ENCODE data around the gene SLC26A11. TPM values are rescaled to one million over a fixed set of nuclear protein-coding genes. Genes with fewer than 3 reads are reported as not detected.
"Not testable (repeated sequence)": the region's sequence is repeated elsewhere in the genome, so short reads cannot be mapped to it uniquely, and the experiment has no call there.

The SLC26A11 gene
- total RNA-seq, 1 experiment from 2014 or later: 14.7 TPM

- H3K4me1 ChIP-seq: no peaks in the 10 kb centered on the region
- peaks cover 16% of the 10 kb centered on the region for H3K9me3 ChIP-seq (replicated peaks)
- peaks cover 7% of the 10 kb centered on the region; the same call in 1 of the 2 replicates for H3K36me3 ChIP-seq
- no peak overlapping the region for H3K27ac ChIP-seq
- H3K27me3 ChIP-seq: no peaks in the 10 kb centered on the region
- no peak overlapping the region for H3K4me3 ChIP-seq
- no peak for DNase-seq
These were observed 12.2 kb downstream of the SLC26A11 start for GRCh38 chr17:80232438-80232837.

- Histone ChIP-seq H3K4me3 (no peak overlapping the region), H3K4me1 (no peaks in the 10 kb centered on the region), H3K9me3 (replicated peaks) (peaks cover 16% of the 10 kb centered on the region), H3K36me3 (peaks cover 12% of the 10 kb centered on the region; the same call in 1 of the 2 replicates), H3K27ac (no peak overlapping the region), H3K27me3 (no peaks in the 10 kb centered on the region)
- no peak for DNase-seq
These were observed 13.0 kb downstream of the SLC26A11 start for GRCh38 chr17:80233202-80233601.

- Histone ChIP-seq H3K4me1 (no peaks in the 10 kb centered on the region), H3K36me3 (peaks cover 10% of the 10 kb centered on the region; the same call in 1 of the 2 replicates), H3K4me3 (no peak overlapping the region), H3K27ac (no peak overlapping the region), H3K27me3 (no peaks in the 10 kb centered on the region), H3K9me3 (replicated peaks) (peaks cover 12% of the 10 kb centered on the region)
- no peak for DNase-seq
These were observed 16.7 kb downstream of the SLC26A11 start for GRCh38 chr17:80236911-80237310.

- peaks cover 12% of the 10 kb centered on the region for H3K9me3 ChIP-seq (replicated peaks)
- no peak for DNase-seq
- H3K4me1 ChIP-seq: no peaks in the 10 kb centered on the region
- no peaks in the 10 kb centered on the region for H3K27me3 ChIP-seq
- peaks cover 10% of the 10 kb centered on the region; the same call in 1 of the 2 replicates for H3K36me3 ChIP-seq
- no peak overlapping the region for H3K27ac ChIP-seq
- H3K4me3 ChIP-seq: no peak overlapping the region
These were observed 17.2 kb downstream of the SLC26A11 start for GRCh38 chr17:80237386-80237785.

GRCh38 chr17:80242505-80242904 is 22.3 kb downstream of the SLC26A11 start:
- Histone ChIP-seq H3K9me3 (replicated peaks) (no peaks in the 10 kb centered on the region), H3K4me3 (no peak overlapping the region), H3K4me1 (no peaks in the 10 kb centered on the region), H3K36me3 (peaks cover 7% of the 10 kb centered on the region; the same call in 1 of the 2 replicates), H3K27me3 (no peaks in the 10 kb centered on the region), H3K27ac (no peak overlapping the region)
- no peak for DNase-seq

- Histone ChIP-seq H3K36me3 (no peaks in the 10 kb centered on the region), H3K4me1 (no peaks in the 10 kb centered on the region), H3K4me3 (no peak overlapping the region), H3K27ac (no peak overlapping the region), H3K27me3 (no peaks in the 10 kb centered on the region), H3K9me3 (replicated peaks) (no peaks in the 10 kb centered on the region)
- DNase-seq: no peak
These were observed 23.6 kb downstream of the SLC26A11 start for GRCh38 chr17:80243526-80244433.

- DNase-seq; H3K27ac ChIP-seq; H3K9me3 ChIP-seq (replicated peaks); H3K4me1 ChIP-seq; H3K36me3 ChIP-seq; H3K4me3 ChIP-seq; H3K27me3 ChIP-seq: not testable (repeated sequence)
These were observed 24.2 kb downstream of the SLC26A11 start for GRCh38 chr17:80244448-80244847.

- Histone ChIP-seq H3K36me3 (no peaks in the 10 kb centered on the region), H3K27me3 (no peaks in the 10 kb centered on the region), H3K9me3 (replicated peaks) (no peaks in the 10 kb centered on the region), H3K4me3 (no peak overlapping the region), H3K27ac (no peak overlapping the region), H3K4me1 (no peaks in the 10 kb centered on the region)
- no peak for DNase-seq
These were observed 24.8 kb downstream of the SLC26A11 start for GRCh38 chr17:80244871-80245509.

GRCh38 chr17:80245566-80246265 is 25.5 kb downstream of the SLC26A11 start:
- H3K4me3 ChIP-seq: no peak overlapping the region
- no peak for DNase-seq
- H3K36me3 ChIP-seq: no peaks in the 10 kb centered on the region

GRCh38 chr17:80246266-80246681 is 26.0 kb downstream of the SLC26A11 start:
- no peaks in the 10 kb centered on the region for H3K27me3 ChIP-seq
- no peaks in the 10 kb centered on the region for H3K36me3 ChIP-seq
- DNase-seq: no peak
- no peaks in the 10 kb centered on the region for H3K4me1 ChIP-seq
- H3K9me3 ChIP-seq (replicated peaks): no peaks in the 10 kb centered on the region
- no peak overlapping the region for H3K27ac ChIP-seq
- no peak overlapping the region for H3K4me3 ChIP-seq

More at GRCh38 chr17:80245566-80246265, 25.5 kb downstream of the SLC26A11 start:
- no peak overlapping the region for H3K27ac ChIP-seq
- H3K27me3 ChIP-seq: no peaks in the 10 kb centered on the region
- H3K4me1 ChIP-seq: no peaks in the 10 kb centered on the region
- no peaks in the 10 kb centered on the region for H3K9me3 ChIP-seq (replicated peaks)

- H3K4me3 ChIP-seq: no peak overlapping the region
- no peaks in the 10 kb centered on the region for H3K36me3 ChIP-seq
- H3K27me3 ChIP-seq: no peaks in the 10 kb centered on the region
These were observed 26.5 kb downstream of the SLC26A11 start for GRCh38 chr17:80246726-80247125.

GRCh38 chr17:80247561-80247960 is 27.3 kb downstream of the SLC26A11 start:
- no peaks in the 10 kb centered on the region for H3K27me3 ChIP-seq
- no peak overlapping the region for H3K27ac ChIP-seq
- no peak for DNase-seq
- H3K4me1 ChIP-seq: no peaks in the 10 kb centered on the region
- no peaks in the 10 kb centered on the region for H3K36me3 ChIP-seq
- H3K4me3 ChIP-seq: no peak overlapping the region
- no peaks in the 10 kb centered on the region for H3K9me3 ChIP-seq (replicated peaks)

More at GRCh38 chr17:80246726-80247125, 26.5 kb downstream of the SLC26A11 start:
- DNase-seq: no peak
- no peaks in the 10 kb centered on the region for H3K9me3 ChIP-seq (replicated peaks)
- no peak overlapping the region for H3K27ac ChIP-seq
- no peaks in the 10 kb centered on the region for H3K4me1 ChIP-seq

GRCh38 chr17:80248001-80248893 is 28.0 kb downstream of the SLC26A11 start:
- Histone ChIP-seq H3K27me3 (no peaks in the 10 kb centered on the region), H3K4me3 (no peak overlapping the region), H3K27ac (no peak overlapping the region), H3K36me3 (no peaks in the 10 kb centered on the region), H3K4me1 (no peaks in the 10 kb centered on the region), H3K9me3 (replicated peaks) (no peaks in the 10 kb centered on the region)
- DNase-seq: no peak

All from SJCRH30 (cell line).